HG02852 (cell line): ENCODE results near the gene PRM3.

Experiments
- ATAC-seq: cut with Tn5 transposase; IDR thresholded peaks from one replicate; pipeline ENCODE4 v1.9.1; 2021; ENCODE audit warnings: mild to moderate bottlenecking, moderate library complexity; ENCODE audit not compliant: unreplicated experiment

Gene PRM3

DNA sequence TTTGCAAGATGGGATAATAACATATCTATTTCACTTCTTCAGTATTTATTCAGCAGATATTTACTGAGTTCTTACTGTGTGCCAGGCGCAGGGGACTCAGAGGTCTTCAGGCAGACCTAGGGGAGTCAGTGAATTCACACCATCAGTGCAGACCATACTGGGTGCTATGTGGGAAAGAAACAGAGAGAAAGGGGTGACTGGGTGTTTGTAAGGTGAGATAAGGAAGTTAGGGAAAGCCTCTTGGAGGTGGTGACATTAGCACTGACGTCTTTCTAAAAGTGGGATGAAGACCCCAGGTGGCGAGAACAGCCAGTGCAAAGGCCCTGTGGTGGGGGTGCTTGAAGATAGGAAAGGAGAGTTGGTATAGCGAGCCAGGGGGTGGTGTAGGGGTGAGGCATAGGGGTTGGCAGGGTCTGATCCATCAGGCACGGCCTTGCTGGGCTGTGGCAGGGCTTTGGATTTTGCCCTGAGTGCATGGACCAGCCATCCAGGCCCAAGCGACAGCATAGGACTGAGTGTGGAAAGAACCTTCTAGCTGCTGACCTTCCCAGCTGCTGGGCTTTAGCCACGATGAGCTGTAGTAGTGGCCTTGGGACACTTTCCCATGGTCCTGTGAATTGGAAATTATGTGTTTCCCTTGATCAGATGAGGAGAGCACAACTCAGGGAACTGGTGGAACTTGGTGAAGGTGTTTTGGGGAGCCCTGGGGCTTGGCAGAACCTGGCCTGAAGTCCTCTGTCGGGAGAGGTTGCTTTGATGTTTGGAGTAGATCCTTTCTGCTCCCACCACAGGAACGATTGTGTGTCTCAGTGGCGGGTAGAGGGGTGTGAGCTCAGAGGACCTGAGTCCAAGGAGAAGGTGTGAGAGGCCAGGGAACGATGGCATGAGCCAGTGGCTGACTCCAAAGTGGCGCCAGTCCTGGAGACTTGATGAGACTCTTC, 13.5 kb downstream of the PRM3 start:
- ATAC-seq = no peak

DNA sequence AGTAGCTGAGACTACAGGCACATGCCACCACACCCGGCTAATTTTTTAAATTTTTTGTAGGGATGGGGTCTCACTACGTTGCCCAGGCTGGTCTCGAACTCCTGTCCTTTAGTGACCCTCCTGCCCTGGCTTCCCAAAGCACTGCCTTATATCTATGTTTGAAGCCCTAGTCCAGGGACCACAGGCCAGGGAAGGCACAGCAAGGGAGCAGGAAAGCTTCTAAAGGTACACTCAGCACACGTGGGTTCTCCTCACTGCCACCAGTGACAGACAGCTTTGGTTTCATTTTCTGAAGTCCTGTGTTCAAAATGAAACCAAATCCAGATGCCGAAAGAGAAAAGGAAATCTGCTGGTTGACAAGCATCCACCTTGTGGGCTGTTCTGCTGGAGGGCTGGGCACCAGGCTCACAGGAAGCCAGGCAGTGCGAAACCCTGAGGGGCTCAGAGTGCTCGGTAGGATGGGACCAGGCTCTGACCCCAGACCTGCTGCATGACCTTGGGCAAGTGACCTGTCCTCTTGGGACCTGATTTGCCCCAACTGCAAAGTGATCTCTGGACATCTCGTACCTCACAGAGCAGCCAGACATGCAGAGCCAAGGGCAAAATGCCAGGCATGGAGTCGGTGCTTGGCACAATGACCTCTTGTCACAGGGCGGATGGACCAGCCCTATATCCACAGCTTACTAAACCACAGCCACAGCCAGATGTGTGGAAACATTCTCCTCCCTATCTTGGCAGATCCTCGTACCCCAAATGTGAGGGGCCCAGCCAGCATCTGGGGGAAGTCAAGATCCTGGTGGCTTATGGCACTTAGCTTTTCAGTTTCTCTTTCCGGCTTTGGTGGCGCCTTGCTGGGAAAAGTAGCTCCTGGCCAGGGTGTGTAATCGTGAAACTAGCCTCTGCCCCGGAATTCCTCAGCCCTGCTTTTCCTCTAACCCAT, 14.6 kb downstream of the PRM3 start:
- no peak for ATAC-seq

DNA sequence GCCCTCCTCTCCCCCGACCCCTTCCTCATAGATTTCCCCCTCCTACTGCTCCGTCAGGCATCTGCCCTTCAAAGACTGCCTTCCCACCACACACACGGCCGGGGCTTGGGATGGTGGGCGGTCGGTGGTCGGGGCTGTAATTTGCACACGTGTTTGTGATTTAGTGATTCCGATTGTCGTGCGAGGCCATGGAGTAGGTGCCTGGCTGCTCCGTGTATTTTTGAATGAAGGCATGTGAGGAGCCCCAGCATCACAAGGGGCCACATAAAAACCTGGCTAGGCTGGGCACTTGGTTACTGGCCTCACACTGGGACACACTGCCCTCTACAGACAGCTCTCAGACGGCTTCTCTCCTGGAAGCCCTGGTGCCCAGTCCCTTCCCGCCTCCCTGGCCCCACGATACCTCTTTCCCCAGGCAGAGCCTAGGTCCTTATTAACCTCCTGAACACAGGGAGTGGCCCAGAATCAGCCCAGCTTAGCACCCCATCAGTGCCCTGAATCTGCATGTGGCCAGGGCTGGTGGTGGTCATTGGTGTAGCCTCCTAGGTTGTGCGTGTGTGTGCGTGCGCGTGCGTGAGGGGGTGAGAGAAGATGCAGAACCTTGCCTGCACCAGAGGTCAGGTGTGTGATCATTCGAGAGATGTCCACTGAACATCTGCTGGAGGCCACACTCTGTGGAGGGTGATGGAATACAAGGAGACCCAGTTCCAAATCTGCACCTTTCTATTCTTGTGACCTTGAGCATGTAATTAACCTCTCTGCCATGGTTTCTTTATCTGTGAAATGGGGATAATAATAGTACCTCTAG, 16.1 kb downstream of the PRM3 start:
- no peak for ATAC-seq

DNA sequence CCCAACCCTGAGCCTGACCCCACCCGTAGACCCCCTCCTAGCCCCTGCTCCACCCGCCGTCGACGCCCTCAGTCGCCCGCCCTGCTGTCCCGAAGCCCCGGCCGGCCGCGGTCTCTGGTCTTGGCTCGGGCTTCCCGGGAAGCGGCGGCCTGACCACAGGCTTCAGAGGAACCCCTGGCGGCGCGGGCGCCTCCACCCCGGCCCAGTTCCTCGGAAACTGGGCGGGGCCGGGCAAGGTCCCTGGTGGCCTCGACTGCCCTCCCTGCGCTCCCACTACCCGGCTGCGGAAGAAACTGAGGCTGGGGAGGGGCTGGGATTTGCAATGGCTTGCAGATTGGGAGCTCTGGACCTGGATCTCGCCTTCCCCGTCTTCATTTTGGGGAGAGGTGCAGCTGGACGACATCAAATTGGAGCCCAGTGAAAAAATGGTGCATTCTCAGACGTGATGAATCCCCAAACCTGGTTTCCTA, 16.7 kb downstream of the PRM3 start:
- no peak for ATAC-seq

- ATAC-seq = peak; percentile 52
Measured at GRCh38 chr16:11255737-11256660, 17.4 kb downstream of the PRM3 start, which contains the start of gene SOCS1. Gene SOCS1, minus strand, starts transcription at chr16:11256204. Its CDS starts 726 bp downstream, at chr16:11255478.

- peak; percentile 5 for ATAC-seq
Measured at GRCh38 chr16:11254913-11255736, 18.3 kb downstream of the PRM3 start.

DNA sequence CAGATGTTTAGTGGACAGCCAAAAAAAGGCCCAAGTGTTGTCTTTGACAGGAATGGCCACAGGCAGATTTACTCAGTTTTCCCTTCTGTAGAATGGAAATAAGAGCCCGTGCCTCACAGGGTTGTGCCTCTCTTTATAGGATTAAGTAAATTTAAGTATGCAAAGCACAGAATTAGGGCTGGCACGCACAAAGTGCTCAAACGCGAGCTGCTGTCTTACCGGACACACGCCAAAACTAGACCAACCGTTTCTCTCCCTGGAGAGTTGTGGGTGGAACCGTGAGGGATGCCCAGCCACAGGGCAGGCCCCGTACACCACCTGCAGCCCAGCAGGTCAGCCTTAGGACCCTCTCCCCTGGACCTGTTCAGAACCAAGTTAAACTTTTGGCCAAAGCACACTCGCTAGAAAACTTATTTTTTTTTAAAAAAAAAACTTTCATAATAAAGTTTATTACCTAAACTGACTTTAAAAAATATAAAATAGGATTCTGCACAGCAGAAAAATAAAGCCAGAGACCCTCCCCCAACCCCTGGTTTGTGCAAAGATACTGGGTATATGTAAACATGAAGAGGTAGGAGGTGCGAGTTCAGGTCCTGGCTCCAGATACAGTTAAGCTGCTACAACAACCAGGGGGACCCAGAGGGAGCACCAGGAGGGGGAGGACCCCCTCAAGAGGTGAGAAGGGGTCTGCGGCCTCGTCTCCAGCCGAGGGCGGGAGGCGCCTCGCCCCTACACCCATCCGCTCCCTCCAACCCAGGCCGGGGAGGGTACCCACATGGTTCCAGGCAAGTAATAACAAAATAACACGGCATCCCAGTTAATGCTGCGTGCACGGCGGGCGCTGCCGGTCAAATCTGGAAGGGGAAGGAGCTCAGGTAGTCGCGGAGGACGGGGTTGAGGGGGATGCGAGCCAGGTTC, 19.2 kb downstream of the PRM3 start:
- no peak for ATAC-seq

GRCh38 chr16:11253009-11253994, 20.1 kb downstream of the PRM3 start:
- no peak for ATAC-seq

DNA sequence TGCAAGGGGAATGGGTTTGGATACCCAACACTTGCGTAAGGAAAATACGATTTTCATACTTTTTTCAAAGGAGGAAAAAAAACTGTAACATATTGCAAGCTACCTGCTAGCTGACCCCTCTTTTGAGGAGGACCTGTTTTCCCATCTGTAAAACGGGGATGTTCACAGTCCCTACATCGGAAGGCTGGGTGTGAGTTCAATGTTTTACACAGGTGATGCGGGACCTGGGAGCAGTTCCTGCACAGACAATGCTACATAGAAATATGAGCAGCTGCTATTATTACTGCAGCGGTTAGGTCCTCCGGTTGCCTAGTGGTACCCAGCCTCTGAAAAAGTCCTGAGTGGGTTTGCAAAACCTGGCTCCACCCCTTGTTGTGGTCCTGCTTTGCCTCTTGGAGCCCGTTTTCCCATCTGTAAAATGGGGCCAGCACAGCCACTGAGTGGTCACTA, 20.9 kb downstream of the PRM3 start:
- no peak for ATAC-seq

GRCh38 chr16:11251525-11252481, 21.6 kb downstream of the PRM3 start:
- no peak for ATAC-seq

DNA sequence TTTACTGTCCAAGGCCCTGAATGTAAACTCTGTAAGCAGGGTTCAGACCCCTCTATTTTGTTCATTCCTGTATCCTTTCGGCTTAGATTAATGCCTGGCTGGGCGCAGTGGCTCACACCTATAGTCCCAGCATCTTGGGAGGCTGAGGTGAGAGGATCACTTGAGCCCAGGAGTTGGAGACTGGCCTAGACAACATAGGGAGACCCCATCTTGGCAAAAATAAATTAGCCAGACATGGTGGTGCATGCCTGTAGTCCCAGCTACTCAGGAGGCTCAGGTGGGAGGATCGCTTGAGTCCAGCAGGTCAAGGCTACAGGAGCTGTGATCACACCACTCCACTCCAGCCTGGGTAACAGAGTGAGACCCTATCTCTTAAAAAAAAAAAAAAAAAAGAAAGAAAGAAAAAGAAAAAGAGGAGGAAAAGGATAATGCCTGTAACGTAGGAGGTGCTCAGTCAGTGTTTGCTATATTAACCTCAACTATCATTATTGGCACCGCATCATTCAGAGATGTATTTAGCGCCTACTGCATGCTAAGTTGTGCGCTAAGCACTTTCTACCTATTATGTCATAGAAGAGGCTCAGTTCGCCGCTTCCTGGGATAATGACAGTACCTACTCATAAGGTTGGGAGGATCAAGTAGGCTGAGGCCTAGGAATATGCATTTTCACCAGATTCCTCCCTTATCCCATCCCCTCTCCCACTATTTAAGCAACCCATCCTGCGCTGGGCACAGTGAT, 22.5 kb downstream of the PRM3 start:
- ATAC-seq = no peak

- ATAC-seq = no peak
Measured at GRCh38 chr16:11250091-11250785, 23.2 kb downstream of the PRM3 start.

DNA sequence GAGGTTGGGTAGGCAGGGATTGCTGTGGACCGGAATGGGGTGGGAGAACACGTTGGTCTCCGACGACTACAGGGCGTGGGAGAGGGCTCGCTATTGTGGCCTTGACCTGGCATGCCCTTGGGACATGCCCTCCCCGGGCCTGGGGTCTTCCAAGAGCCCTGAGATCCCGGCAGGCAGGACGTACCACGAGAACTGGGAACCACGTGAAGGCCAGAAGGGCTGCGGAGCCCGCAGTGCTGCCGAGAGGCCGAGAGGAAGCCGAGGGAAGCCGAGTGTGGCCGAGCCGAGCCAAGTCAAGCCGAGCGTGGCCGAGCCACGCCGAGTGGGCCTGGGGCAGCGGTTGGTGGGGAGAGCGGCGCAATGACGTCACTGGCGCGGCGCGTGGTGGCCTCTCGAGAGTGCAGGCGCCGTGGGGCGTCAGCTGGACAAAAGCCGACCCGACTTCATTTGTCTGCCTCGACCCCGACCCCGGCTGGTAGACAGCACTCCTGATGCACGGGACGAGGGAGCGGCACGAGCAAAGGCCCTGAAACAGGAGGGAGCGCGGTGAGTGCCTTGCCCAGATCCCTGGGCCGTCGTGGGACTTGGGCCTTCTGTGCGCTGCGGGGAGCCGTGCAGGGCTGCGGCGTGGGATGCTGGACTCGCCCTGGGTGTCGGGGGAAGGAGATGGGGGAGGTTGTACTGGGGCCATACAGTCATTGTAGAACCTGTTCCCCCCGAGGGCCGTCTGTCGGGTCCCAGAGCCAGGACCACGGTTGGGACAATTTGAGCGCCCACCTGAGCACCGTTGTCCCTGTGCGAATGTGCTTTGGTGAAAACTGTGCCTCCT, 24.0 kb downstream of the PRM3 start:
- ATAC-seq = no peak
